GM06990 (cell line): ENCODE measurements around the gene SLC25A27.

Experiments used
- DNase-seq: peaks from one replicate; pipeline ENCODE4 v3.0.0-alpha.2; 2011; ENCODE audit not compliant: insufficient read length; ENCODE audit errors: extremely low read depth
- H3K27me3 ChIP-seq: replicated peaks from 2 replicates; pipeline ENCODE4 v1.6.0; 2011; ENCODE audit warnings: low read length; ENCODE audit not compliant: control insufficient read depth, insufficient read depth
- H3K36me3 ChIP-seq: 2 replicates; pipeline ENCODE4 v1.5.1; 2011; ENCODE audit warnings: low read length; ENCODE audit not compliant: control insufficient read depth, insufficient read depth
- H3K4me3 ChIP-seq: replicated peaks from 2 replicates; pipeline ENCODE4 v1.5.1; 2011; ENCODE audit warnings: low read depth, mild to moderate bottlenecking, control low read depth, low read length
- CTCF ChIP-seq: IDR thresholded peaks from 2 replicates; pipeline ENCODE4 v1.5.1; 2011; ENCODE audit warnings: low read length, control low read depth, mild to moderate bottlenecking, inconsistent platforms; ENCODE audit not compliant: insufficient read depth, poor library complexity, severe bottlenecking

SLC25A27 gene

DNA sequence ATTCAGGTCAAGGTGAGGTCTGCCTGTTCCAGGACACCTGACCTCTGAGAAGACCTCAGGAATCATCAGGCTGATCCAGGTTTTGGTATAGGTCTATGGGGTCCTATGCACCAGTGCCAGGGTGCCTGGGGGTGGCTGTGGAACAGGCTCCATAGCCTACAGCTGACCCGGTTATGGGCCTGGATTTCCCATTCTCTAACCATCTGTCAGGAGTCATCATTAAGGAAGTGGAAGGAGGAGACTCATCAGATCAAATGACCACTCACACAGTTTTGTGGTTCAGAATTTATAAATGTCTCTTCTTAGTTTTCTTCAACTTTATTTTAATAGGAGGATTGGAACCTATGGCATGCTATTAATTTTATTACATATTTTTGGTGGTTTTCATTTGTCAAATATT, 67.6 kb downstream of the SLC25A27 start:
- TF ChIP-seq CTCF, result no peak
- H3K4me3 ChIP-seq, result no peak overlapping the region
- no peak for DNase-seq
- H3K36me3 ChIP-seq, result no peaks in the 10 kb centered on the region
- no peaks in the 10 kb centered on the region for H3K27me3 ChIP-seq
